DND-41 (cell line): ENCODE results near the gene BCR.

Experiments used
- EZH2 ChIP-seq: IDR thresholded peaks from 3 replicates; pipeline ENCODE4 v1.6.1; 2012; ENCODE audit warnings: borderline replicate concordance, low read depth, mild to moderate bottlenecking, moderate library complexity, low read length, inconsistent platforms; ENCODE audit not compliant: severe bottlenecking
- TF ChIP-seq, protein P1 (sequence below): IDR thresholded peaks from 2 replicates; pipeline ENCODE4 v1.5.1; 2012; ENCODE audit warnings: borderline replicate concordance, low read length, moderate library complexity, mild to moderate bottlenecking; ENCODE audit not compliant: poor library complexity, severe bottlenecking; ENCODE audit errors: extremely low read depth

DNA sequence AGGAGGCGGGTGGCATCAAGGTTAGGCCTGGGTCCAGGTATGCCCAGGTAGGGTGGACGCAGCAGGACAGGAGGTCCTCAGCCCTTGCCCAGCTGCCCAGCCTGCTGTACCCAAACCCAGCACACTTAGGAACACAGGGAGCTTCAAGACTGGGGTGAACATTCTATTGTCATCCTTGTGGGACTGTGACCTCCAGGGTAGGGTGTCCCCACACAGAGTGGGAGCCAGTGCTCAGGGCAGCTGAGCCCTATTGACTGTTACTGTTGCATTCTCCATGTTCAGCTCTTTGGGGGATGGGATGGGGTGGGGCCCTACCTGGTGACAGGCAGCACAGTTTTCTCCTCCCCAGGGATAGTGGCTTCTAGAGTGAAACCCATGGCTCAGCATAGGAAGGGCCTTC is 106.0 kb downstream of the BCR start:
- TF ChIP-seq, protein P1, sequence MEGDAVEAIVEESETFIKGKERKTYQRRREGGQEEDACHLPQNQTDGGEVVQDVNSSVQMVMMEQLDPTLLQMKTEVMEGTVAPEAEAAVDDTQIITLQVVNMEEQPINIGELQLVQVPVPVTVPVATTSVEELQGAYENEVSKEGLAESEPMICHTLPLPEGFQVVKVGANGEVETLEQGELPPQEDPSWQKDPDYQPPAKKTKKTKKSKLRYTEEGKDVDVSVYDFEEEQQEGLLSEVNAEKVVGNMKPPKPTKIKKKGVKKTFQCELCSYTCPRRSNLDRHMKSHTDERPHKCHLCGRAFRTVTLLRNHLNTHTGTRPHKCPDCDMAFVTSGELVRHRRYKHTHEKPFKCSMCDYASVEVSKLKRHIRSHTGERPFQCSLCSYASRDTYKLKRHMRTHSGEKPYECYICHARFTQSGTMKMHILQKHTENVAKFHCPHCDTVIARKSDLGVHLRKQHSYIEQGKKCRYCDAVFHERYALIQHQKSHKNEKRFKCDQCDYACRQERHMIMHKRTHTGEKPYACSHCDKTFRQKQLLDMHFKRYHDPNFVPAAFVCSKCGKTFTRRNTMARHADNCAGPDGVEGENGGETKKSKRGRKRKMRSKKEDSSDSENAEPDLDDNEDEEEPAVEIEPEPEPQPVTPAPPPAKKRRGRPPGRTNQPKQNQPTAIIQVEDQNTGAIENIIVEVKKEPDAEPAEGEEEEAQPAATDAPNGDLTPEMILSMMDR = no peak
- TF ChIP-seq EZH2 = no peak
